ENCODE measurements around the gene CFAP92. TPM values are rescaled to one million over a fixed set of nuclear protein-coding genes. Genes with fewer than 3 reads are reported as not detected.

The CFAP92 gene
- total and polyA plus RNA-seq, 4 donors, result 1.2 to 4.9 (median 2.7) TPM

DNA sequence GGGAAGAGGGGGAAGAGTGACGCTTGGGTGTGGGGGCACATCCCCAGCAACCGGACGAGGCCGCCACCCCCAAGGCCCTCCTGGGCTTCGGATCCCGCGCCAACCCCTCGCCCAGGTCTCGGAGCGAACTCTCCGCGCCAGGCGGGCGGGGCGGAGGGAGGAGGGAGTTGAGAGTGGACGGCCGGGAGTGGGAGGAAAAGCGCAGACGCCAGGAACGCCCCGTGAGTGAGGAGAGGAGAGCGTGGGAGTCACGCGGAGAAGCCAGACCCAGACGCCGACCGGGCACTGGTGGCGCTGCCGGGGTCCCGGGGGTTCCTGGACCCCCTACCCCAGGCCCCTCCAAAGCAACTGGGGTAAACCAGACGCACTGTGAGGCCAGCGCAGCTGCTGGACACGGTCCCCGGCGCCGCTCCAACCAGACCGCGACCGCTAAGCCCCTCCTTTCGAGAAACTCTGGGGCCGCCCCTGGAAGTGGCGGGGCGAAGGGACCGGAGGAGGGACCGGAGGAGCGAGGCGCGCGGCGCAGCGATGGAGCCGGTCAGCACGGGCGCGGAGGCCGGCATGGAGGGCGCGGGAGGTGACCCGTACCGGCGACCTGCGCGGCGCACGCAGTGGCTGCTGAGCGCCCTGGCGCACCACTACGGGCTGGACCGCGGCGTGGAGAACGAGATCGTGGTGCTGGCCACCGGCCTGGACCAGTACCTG lies 7.4 kb upstream of the CFAP92 start, which contains the start of gene EFCC1:
Gene EFCC1, plus strand, starts transcription at position 204 of the 705 bp plus-strand sequence. Its CDS starts 325 bp downstream, at position 529.
- Histone ChIP-seq H3K9me3 (ENCODE audit: control insufficient read depth in 4 of 4, insufficient read depth in 3 of 4, low read length in 3 of 4) (peaks cover 0 to 6% (median 0%) of the 10 kb centered on the region in 4 donors), H3K4me1 (ENCODE audit: control insufficient read depth in 5 of 5, insufficient read depth in 5 of 5, low read length in 5 of 5) (peaks cover 0 to 54% (median 18%) of the 10 kb centered on the region in 5 donors), H3K9ac (ENCODE audit: insufficient read depth in 1 of 2, low read length in 2 of 2) (no peak within 1 kb of the TSS), H3K36me3 (ENCODE audit: control insufficient read depth in 4 of 4, insufficient read depth in 4 of 4, low read length in 4 of 4) (no peaks in the 10 kb centered on the region), H3K4me3 (peak within 1 kb of the TSS; percentile 60), H3K27me3 (ENCODE audit: control insufficient read depth in 3 of 3, insufficient read depth in 3 of 3, low read length in 2 of 3) (peaks cover 0 to 27% (median 26%) of the 10 kb centered on the region in 3 donors), H3K27ac (ENCODE audit: low read depth in 1 of 2, low read length in 1 of 2) (peak within 1 kb of the TSS; percentile 74 to 84)
- DNase-seq (peak; percentile 80 to 86 (median 83)), ATAC-seq (ENCODE audit: insufficient read depth, low FRiP score) (peak; percentile 45)
- no peak for TF ChIP-seq CTCF (IDR thresholded peaks at IDR 0.05; ENCODE audit: control extremely low read depth, extremely low read depth)
- WGBS, 2 donors, result 1% methylated on average over 64 to 74 of the region's 74 CpGs

DNA sequence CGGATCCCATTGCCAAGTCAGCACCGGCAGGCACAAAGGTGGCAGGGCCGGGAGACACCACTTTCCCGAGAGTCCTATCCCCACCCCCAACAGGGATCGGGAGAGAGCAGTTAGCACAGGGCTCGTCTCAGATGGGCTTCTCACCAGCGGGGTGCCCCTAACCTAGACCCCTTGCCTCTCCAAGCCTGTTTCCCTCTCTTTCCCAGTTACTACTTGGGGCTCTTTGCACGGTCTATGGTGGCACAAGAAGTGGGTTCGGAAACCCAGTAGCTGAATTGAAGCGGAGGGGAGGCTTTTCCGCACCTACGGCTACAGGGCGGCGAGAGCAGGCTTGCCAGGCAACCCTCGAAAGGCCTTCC lies 6.8 kb upstream of the CFAP92 start:
- Histone ChIP-seq H3K4me1 (ENCODE audit: control insufficient read depth in 5 of 5, insufficient read depth in 5 of 5, low read length in 5 of 5) (peaks cover 0 to 48% (median 16%) of the 10 kb centered on the region in 5 donors), H3K27me3 (ENCODE audit: control insufficient read depth in 3 of 3, insufficient read depth in 3 of 3, low read length in 2 of 3) (peaks cover 0 to 27% (median 26%) of the 10 kb centered on the region in 3 donors), H3K27ac (ENCODE audit: low read depth in 1 of 2, low read length in 1 of 2) (peak overlapping the region; percentile 74 to 84), H3K36me3 (ENCODE audit: control insufficient read depth in 4 of 4, insufficient read depth in 4 of 4, low read length in 4 of 4) (no peaks in the 10 kb centered on the region), H3K4me3 (no peak overlapping the region), H3K9ac (ENCODE audit: insufficient read depth in 1 of 2, low read length in 2 of 2) (no peak overlapping the region), H3K9me3 (ENCODE audit: control insufficient read depth in 4 of 4, insufficient read depth in 3 of 4, low read length in 3 of 4) (peaks cover 0 to 6% (median 0%) of the 10 kb centered on the region in 4 donors)
- ATAC-seq (ENCODE audit: insufficient read depth, low FRiP score) (no peak), DNase-seq (no peak)
- WGBS, 2 donors, result 25 to 40% methylated on average over 15 of the region's 15 CpGs
- TF ChIP-seq CTCF (IDR thresholded peaks at IDR 0.05; ENCODE audit: control extremely low read depth, extremely low read depth), result no peak

DNA sequence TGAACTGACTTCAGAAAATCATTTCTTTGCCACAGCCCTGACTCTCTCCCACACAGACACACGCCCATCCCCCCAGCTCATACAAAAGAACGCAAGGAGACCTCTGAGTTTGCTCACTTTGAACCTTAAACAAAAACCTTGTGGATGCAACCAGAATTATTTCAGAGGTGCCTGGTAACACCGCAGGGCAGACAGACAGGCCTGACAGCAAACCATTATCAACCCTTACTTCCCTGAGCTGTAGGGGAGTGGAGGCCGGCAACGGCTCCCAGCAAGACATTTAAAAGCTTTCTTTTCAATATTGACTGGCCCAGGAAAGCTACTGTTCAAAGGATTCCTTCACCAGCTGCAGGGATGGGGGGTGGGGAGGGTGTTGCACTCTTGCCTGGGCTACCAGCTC lies 5.2 kb upstream of the CFAP92 start:
- no peak for TF ChIP-seq CTCF (IDR thresholded peaks at IDR 0.05; ENCODE audit: control extremely low read depth, extremely low read depth)
- peaks cover 0 to 6% (median 0%) of the 10 kb centered on the region in 4 donors for H3K9me3 ChIP-seq (ENCODE audit: control insufficient read depth in 4 of 4, insufficient read depth in 3 of 4, low read length in 3 of 4)
- H3K27me3 ChIP-seq (ENCODE audit: control insufficient read depth in 3 of 3, insufficient read depth in 3 of 3, low read length in 2 of 3), result peaks cover 0 to 26% (median 24%) of the 10 kb centered on the region in 3 donors
- H3K36me3 ChIP-seq (ENCODE audit: control insufficient read depth in 4 of 4, insufficient read depth in 4 of 4, low read length in 4 of 4), result no peaks in the 10 kb centered on the region
- DNase-seq, result no peak
- H3K9ac ChIP-seq (ENCODE audit: insufficient read depth in 1 of 2, low read length in 2 of 2), result no peak overlapping the region
- H3K27ac ChIP-seq (ENCODE audit: low read depth in 1 of 2, low read length in 1 of 2), result no peak overlapping the region
- WGBS, 2 donors, result 72 to 79% methylated on average over 5 of the region's 5 CpGs
- H3K4me3 ChIP-seq, result no peak overlapping the region
- no peak for ATAC-seq (ENCODE audit: insufficient read depth, low FRiP score)
- peaks cover 0 to 41% (median 10%) of the 10 kb centered on the region in 5 donors for H3K4me1 ChIP-seq (ENCODE audit: control insufficient read depth in 5 of 5, insufficient read depth in 5 of 5, low read length in 5 of 5)

Measured in lung (tissue), 12 donors.